ENCODE results near the gene GNA14. TPM values are rescaled to one million over a fixed set of nuclear protein-coding genes. Genes with fewer than 3 reads are reported as not detected.

Gene GNA14
- total and polyA plus RNA-seq, 12 donors: 1.7 to 11.9 (median 2.9) TPM

DNA sequence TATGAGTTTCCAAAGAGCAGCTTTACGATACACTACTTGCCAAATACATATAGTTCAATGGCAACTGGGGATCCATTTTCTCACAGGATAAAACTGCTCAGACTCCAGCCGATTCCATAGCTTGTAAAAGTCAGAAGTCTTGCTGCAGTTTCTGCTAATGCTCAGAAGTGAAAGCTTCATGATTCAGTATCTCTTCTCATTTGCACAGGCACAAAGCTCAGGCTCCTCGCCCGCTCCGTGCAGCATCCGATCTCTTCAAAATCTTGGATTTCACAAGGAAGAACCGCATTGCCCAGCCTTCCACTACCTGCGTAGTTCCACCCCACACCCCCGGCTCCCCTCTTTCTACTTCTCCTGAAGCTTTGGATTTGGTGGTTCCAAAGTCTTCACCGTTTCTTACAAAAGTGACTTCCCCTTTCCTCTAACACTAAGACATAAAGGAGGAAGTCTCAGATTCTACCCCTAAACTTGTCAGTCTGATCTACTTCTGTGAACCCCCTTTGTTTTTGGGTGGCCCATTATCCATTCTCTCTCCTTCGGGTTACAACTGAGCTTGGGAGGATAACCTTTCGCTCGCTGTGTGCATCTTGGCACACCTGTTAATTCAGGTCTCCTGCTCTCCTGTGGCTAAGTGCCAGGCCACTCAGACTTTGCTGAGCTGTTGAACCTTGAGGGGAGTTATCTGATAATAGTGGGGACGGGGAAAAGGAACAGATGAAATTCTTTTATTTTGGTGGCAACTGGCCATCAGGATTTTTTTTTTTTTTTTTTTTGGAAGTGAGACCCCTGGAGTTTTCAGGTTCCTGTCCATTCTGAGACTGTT, 194.1 kb downstream of the GNA14 start:
- Histone ChIP-seq H3K27me3 (no peaks in the 10 kb centered on the region), H3K4me1 (replicated peaks in 1 of 2) (no peaks in the 10 kb centered on the region), H3K4me3 (no peak overlapping the region), H3K9me3 (replicated peaks in 1 of 3) (no peaks in the 10 kb centered on the region), H3K27ac (no peak overlapping the region), H3K36me3 (replicated peaks in 1 of 2) (no peaks in the 10 kb centered on the region)
- WGBS, 4 donors: 72 to 84% (median 78%) methylated on average over 14 of the region's 14 CpGs
- intact Hi-C loops (cut with DNase I): loop anchor here (10.0 kb wide), 2 partner anchors 191 to 581 kb away; partner anchors contain the start of genes GNA14 (in 1 of the 2) and GNAQ (in 1 of the 2)
- DNase-seq: no peak
- TF ChIP-seq POLR2A (IDR thresholded peaks at IDR 0.05): no peak
- TF ChIP-seq, protein P1, sequence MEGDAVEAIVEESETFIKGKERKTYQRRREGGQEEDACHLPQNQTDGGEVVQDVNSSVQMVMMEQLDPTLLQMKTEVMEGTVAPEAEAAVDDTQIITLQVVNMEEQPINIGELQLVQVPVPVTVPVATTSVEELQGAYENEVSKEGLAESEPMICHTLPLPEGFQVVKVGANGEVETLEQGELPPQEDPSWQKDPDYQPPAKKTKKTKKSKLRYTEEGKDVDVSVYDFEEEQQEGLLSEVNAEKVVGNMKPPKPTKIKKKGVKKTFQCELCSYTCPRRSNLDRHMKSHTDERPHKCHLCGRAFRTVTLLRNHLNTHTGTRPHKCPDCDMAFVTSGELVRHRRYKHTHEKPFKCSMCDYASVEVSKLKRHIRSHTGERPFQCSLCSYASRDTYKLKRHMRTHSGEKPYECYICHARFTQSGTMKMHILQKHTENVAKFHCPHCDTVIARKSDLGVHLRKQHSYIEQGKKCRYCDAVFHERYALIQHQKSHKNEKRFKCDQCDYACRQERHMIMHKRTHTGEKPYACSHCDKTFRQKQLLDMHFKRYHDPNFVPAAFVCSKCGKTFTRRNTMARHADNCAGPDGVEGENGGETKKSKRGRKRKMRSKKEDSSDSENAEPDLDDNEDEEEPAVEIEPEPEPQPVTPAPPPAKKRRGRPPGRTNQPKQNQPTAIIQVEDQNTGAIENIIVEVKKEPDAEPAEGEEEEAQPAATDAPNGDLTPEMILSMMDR (IDR thresholded peaks at IDR 0.05): no peak

DNA sequence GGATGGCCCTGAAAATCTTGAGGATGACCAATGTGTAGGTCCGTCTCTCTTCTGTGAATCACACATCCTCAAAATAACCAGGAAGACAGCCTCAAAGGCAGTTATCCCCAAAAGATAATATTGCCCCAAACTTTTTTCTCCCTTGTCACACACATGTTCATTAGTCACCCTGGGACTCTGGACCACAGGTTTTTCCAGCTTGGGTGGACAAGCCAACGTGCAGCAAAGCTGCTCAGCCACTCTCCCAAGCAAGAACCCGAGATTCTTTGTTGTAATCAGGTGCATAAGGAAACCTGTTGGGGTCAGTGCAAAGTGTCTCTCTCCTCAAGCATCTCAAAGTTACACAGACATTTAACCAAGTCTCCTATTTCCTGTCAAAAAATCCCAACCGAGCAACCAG, 196.6 kb downstream of the GNA14 start:
- Histone ChIP-seq H3K27ac (no peak overlapping the region), H3K36me3 (replicated peaks in 1 of 2) (no peaks in the 10 kb centered on the region), H3K4me3 (no peak overlapping the region), H3K27me3 (no peaks in the 10 kb centered on the region), H3K4me1 (replicated peaks in 1 of 2) (no peaks in the 10 kb centered on the region), H3K9me3 (replicated peaks in 1 of 3) (no peaks in the 10 kb centered on the region)
- TF ChIP-seq, protein P1 (IDR thresholded peaks at IDR 0.05): no peak
- TF ChIP-seq POLR2A (IDR thresholded peaks at IDR 0.05): no peak
- DNase-seq: no peak
- WGBS, 4 donors: 67 to 83% (median 74%) methylated on average over 3 to 4 of the region's 4 CpGs
- intact Hi-C loops (cut with DNase I): loop anchor here (10.0 kb wide), 2 partner anchors 193 to 583 kb away; partner anchors contain the start of genes GNA14 (in 1 of the 2) and GNAQ (in 1 of the 2)

DNA sequence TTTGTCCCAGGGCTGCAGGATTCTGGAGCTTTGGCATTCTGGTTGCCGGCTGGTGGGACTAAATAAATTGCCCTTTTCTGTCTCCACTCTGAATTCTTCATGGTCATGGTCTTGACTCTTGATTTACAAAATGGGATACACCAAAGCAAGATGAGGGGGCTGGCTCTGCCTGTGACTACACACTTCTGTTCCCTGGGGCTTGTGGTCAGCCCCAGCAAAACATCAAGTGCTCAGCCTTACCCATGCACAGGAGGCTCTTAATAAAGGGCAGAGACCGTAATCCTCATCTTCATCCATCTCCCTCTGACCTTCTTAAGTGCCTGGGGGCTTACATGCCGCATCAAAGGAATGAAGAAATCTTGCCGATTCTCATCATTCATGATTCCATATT, 198.0 kb downstream of the GNA14 start:
- Histone ChIP-seq H3K27me3 (no peaks in the 10 kb centered on the region), H3K4me3 (no peak overlapping the region), H3K27ac (no peak overlapping the region), H3K36me3 (replicated peaks in 1 of 2) (no peaks in the 10 kb centered on the region), H3K4me1 (replicated peaks in 1 of 2) (no peaks in the 10 kb centered on the region), H3K9me3 (replicated peaks in 1 of 3) (no peaks in the 10 kb centered on the region)
- no peak for TF ChIP-seq POLR2A (IDR thresholded peaks at IDR 0.05)
- TF ChIP-seq, protein P1 (IDR thresholded peaks at IDR 0.05): no peak
- 88 to 100% (median 95%) methylated on average over 4 of the region's 4 CpGs for WGBS, 4 donors
- intact Hi-C loops (cut with DNase I): loop anchor here (10.0 kb wide), 2 partner anchors 195 to 585 kb away; partner anchors contain the start of genes GNA14 (in 1 of the 2) and GNAQ (in 1 of the 2)
- no peak for DNase-seq

DNA sequence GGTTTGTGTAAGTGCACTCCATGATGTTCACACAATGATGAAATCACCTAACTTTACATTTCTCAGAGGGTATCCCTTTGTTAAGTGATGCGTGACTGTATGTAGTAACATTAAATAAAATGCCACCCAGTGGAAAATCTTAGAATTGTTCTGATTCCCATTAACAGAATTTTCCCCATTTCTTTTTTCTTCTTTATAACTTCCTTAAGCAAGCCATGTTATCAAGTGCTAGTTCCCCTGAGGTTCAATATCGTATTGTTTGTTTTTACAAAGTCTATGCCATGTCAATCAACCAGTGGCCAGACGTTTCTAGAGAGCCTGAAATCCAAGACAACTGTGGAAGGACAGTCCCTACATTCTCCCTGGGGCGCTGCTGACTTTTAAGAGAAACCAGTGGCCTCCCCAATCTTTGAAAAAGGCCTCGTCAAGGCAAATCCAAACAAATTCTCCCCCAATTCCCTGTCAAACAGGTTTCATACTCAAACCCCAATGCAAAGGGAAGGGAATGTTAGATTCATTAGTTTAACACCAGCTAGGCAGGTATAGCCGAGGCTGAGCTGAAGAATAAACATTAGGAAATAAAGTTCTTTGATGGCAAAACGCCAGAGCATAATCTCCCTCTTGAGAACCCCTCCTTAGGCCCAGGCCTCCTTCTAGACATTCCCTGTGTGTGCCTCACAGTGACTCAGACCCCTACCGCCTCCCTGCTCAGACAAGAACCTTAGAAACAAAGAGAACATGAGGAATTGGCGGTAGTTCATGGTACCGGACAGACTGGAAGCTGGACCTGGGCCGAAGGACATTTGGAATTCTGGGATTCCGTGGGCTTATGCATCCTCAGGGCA, 198.7 kb downstream of the GNA14 start:
- Histone ChIP-seq H3K27me3 (no peaks in the 10 kb centered on the region), H3K9me3 (replicated peaks in 1 of 3) (no peaks in the 10 kb centered on the region), H3K4me3 (no peak overlapping the region), H3K36me3 (replicated peaks in 1 of 2) (no peaks in the 10 kb centered on the region), H3K27ac (no peak overlapping the region), H3K4me1 (replicated peaks in 1 of 2) (no peaks in the 10 kb centered on the region)
- DNase-seq: no peak
- 69 to 78% (median 74%) methylated on average over 11 to 12 of the region's 12 CpGs for WGBS, 4 donors
- intact Hi-C loops (cut with DNase I): loop anchor here (10.0 kb wide), 2 partner anchors 195 to 585 kb away; partner anchors contain the start of genes GNA14 (in 1 of the 2) and GNAQ (in 1 of the 2)
- TF ChIP-seq, protein P1 (IDR thresholded peaks at IDR 0.05): no peak
- no peak for TF ChIP-seq POLR2A (IDR thresholded peaks at IDR 0.05)
